Renal cortex interstitium (tissue), 11 donors: ENCODE results near the gene ESPNL. TPM values are rescaled to one million over a fixed set of nuclear protein-coding genes. Genes with fewer than 3 reads are reported as not detected.
A peak's percentile ranks its signal among the peaks of the same experiment; 100 is the strongest.
"Not testable (repeated sequence)": the region's sequence is repeated elsewhere in the genome, so short reads cannot be mapped to it uniquely, and the experiment has no call there.

Source experiments
- DNase-seq, 11 donors: peaks; one replicate each; pipeline ENCODE4 v3.0.0-alpha.2; 2013; ENCODE audit warnings: low read depth in 9 of 11, low spot score in 4 of 11; ENCODE audit errors: extremely low read depth in 1 of 11
- polyA plus RNA-seq, 3 donors: library from polyadenylated mRNA; unstranded; fragments of 120-200 nt; gene quantifications; one replicate each; pipeline ENCODE4 v1.2.1, GENCODE V29; 2013; ENCODE audit not compliant: insufficient read length in 3 of 3

Gene ESPNL
- polyA plus RNA-seq, 3 donors: 1.9 to 4.5 (median 2.7) TPM

DNA sequence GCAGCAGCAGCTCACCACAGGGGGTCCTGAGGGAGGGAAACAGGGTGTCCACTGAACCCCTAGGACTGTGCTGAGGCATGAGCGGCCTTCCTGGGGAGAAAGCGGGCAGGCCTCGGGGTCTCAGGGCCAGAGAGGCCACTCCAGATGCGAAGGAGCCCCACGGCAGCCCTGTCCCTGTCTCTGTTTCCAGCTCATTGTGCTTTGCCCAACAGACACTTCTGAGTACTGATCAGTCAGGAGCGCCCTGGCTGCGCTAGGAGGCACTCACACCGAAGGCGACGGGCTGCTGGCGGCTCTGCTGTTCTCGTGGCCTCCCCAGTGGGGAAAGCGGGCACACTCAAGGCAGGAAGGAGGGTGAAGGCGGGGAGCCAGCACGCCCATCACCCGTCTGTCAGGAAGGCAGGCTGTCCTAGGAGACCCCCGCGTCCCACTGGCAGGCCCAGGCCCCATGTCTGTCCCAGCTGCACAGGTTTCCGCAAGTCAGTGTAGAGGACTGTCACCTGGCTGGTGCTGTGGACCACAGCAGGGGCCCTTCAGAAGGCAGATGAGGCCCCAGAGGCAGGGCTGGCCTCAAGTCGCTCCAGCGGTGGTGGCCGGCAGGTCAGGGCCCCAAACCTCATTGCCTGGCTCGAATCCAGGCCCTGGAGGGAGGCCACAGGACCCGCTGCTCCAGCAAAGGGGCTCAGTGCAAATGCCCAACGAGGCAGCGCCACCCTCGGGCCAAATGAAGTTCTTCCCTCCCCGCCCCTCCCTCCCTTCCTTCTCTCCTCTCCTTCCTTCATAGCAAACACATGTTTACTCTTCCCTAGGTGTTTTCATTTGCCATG lies 6.8 kb downstream of the ESPNL start:
- DNase-seq: no peak

GRCh38 chr2:238107525-238108422 lies 7.6 kb downstream of the ESPNL start:
- no peak for DNase-seq

DNA sequence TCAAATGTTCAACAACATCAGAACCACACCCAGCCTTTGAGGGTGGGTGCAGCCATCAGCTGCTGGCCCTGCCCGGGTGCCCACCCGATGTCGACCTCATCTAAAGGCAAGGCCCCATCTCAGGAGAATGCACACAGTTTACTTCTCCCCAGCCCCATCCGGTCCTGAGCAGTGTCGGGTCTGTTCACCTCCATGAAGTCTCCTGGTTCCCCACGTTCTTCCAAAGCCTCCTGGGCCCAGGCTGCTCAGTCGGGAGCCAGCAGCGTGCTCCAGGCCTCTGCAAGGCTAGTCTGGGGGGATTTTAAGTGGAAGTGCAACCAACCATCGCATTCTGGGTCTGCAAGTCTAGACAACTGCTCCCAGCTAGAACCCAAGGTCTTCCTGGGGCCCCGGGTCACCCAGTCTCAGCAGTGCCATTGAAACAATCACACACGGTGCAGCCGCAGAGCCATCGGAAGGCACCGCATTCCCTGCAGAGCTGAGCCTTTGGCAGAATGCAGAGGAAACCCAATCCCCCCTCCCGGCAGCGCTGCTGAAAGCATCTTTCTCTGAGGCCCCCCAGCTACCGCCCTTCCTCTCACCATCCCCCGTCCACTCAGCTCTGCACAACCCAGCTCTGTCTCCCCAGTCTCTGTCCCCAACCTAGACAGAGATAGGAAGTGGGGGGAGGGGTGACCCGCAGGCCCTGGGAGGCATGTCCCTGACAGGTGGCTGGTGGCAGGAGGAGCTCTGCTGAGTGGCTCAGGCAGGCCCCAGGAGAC lies 8.5 kb downstream of the ESPNL start:
- DNase-seq: no peak

DNA sequence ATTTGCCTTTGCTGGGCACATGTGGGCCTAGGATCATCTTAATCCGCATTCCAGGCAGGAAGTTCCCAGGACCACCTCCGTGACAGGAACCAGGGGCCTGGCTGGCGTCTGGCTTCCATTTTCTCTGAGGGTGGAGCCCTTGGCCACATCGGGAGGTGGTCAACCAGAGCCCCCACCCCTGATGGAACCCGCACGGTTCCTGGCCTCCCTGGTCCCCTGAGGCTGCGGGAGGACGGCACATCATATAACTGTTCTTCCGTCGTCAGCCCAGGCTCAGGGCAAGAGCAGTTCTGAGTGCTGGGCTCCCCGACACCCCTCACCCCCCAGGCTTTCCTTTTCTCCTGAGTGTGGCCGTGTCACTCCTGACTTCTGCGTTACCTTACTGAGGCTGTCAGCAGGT lies 13.5 kb downstream of the ESPNL start:
- no peak for DNase-seq

DNA sequence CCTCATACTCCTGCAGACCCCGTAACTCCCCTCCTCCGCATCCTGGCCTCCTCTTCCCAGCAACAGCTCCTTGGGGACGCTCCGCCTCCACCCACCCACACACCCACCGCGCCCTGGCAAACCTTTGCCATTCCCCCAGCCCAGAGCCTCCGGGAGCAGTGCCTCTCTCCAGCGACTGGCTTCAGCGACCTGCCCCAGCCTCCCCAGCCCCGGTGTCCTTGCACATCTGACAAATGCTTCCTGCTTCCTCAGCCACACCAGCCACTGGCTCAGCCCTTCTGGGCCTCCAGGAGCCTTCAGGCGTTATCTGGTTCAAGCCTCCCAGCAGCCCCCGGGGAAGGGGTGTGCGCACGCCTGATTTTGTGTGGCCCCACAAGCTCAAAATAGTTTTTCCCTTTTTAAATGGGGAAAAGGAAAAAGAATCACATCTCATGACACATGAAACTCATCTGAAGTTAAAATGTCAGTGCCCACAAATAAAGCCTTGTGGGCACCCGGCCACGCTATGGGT lies 14.2 kb downstream of the ESPNL start:
- DNase-seq: no peak

- no peak for DNase-seq
Observed at GRCh38 chr2:238114851-238115660, 14.9 kb downstream of the ESPNL start.

- not testable (repeated sequence) for DNase-seq
Observed at GRCh38 chr2:238115709-238116108, 15.6 kb downstream of the ESPNL start.

GRCh38 chr2:238116298-238117198 lies 16.4 kb downstream of the ESPNL start:
- no peak for DNase-seq

DNA sequence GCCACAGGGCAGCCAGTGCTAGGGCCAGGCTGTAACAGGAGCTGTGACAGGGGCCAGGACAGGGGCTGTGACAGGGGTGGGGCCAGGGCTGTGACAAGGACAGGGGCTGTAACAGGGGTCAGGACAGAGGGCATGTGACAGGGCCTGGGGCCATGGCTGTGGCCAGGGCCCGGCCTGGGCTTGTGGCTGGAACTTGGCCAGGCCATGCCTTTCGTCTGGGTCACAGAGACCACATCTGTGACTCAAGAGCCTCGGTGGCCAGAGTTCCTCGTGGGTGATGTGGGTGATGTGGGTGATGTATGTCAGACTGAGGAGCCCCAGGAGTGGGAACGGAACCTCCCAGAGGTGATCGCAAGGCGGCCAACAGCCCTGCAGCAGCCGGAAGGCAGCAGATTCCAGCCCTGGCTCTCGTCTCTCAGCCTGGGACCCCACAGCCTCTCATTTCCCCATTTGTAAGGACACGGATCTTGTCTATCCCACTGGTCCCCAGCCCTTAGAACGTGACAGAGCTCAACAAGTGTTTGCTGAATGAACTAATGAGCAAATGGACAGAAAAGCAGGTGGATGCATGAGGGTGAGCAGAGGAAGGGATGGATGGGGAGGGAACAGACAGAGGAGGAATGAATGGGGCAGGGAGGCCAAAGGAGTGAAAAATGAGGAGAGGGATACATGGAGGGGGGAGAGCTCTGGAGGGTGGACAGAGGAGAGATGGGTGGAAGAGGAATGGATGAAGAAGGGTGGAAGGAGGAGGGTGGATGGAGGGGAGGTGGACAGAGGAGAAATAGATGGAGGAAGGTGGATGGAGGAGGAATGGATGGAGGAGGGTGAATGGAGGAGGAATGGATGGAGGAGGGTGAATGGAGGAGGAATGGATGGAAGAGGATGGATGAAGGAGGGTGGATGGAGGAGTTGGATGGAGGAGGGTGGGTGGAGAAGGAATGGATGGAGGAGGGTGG lies 17.3 kb downstream of the ESPNL start:
- no peak for DNase-seq

DNA sequence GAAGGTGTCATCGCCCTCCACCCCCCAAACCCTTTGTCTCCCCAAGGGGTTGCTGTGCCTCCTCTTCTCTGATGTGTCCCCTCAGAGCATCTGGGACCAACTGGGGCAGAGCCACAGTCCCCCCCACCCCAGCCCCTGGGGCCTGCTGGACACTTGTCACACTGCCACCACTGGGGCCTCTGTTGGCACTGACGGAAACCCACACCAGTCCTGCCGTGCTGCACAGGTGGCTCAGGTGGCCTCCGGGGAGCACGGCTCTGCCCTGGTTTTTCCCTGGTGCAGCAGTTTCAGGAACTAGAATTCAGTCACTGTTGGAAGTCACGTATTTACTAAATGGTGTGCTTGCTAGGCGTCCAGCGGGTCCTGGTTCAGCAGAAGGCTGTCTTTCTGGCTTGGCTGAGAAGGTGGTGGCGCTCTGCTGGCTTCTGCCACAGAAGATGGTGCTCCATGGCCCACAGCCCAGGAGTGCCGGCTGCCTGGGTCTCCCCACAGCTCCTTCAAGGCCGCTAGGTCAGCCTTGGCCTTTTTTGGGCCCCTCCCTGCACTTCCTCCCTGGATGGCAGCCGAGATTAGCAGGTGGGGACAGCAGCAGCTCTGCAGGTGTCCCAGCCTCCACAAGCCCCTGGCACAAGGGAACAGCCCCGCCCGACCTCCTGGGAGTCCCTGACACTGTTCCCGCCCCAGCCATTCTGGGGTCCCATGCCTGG lies 19.8 kb downstream of the ESPNL start:
- DNase-seq: no peak

GRCh38 chr2:238120463-238121298 lies 20.5 kb downstream of the ESPNL start:
- peak in 7 of 11 donors; percentile 51 to 72 (median 63) for DNase-seq

DNA sequence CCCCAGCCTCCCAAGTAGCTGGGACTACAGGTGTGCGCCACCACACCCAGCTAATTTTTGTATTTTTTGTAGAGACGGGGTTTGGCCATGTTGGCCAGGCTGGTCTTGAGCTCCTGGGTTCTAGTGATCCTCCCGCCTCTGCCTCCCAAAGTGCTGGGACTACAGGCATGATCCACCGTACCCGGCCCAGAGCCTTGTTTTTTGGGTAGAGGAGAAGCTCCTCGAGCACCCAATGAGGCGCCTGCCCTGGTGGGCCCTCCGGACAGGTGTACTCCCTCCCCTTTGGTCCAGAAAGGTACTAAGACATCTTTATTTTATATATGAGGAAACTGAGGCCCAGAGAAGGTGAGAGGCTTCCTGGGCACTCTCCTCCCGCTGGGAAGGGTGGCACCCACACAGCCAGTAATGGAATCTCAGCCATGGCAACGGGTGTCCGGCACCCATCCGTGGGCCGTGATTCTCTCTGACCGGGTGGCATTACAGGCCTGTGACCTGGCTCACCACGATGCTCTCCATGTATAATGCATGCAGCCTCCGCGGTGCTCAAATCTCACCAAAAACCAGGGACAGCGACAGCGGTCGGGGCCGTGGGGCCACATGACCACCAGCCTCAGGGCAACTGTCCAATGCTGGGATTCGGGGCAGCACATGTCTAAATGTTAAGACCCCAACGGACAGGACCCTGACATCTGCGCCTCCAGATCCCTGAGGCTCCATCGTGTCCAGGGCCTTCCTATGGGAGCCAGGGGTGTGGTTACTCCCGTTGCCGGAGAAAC lies 21.6 kb downstream of the ESPNL start:
- DNase-seq: no peak

DNA sequence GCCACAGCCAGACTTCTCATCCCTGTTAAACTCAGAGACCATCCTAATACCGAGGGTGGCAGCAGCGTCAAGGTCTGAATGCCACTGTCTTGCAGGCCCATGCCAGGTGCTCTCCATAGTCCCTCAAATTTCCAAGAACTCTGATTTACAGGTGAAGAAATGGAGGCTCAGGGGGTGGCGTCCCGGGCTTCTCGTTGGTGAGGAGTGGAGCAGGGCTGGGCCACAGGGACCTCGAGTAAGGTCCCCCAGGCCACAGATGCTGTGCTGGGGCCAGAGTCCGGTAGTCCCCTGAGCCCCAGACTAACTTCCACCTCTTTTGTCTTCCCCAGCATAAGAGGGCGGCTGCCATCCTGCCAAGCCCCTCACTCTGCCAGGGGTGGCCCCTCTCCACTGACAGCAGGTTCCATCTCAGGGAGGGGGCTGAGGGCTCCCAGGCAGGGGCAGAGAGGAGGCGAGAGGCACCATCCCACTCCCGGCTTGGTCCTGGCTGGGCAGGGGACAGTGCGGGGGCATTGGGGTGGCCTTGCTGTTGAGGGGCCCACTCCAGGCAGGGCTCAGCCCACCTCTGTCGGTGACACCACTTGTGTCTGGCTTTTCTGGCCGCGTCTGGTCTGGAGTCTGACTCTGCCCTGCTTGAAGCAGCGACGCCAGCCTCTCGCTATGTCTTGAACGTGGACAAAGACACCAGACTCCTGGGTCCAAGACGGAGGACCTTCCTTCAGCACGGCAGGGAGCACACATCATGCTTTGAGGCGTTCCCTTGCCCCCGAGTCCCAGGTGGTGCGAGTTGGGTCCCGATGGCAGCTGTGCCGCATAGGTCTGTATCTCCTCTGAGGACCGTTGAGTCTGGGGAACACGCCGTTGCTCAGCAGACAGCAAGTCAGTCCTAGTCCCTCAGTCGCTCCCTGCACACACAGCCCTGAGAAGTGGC lies 22.4 kb downstream of the ESPNL start:
- DNase-seq: no peak
